CD8-positive, alpha-beta memory T cell (primary cell): ENCODE measurements around the gene COL8A1. TPM values are rescaled to one million over a fixed set of nuclear protein-coding genes. Genes with fewer than 3 reads are reported as not detected.

Experiments used
- CTCF ChIA-PET: fragments of 350-600 bp; sonication (Branson Sonifier 250); formaldehyde crosslinking; loops from one replicate; lab custom pipeline; 2021; ENCODE audit warnings: antibody characterized with exemption; lab: Charles Lee
- POLR2A ChIA-PET: fragments of 350-600 bp; sonication (Branson Sonifier 250); formaldehyde crosslinking; loops from one replicate; lab custom pipeline; 2021; ENCODE audit warnings: antibody characterized with exemption; lab: Charles Lee
- DNase-seq, 5 donors: peaks; one replicate each; pipeline versions ENCODE4 v3.0.0 to v3.0.0-alpha.2; 2020 to 2022; ENCODE audit warnings: mixed read lengths in 1 of 5
- H3K27ac ChIP-seq: one replicate; pipeline ENCODE4 v1.7.0; 2013; ENCODE audit warnings: low read depth, mild to moderate bottlenecking, low read length, moderate library complexity
- H3K27me3 ChIP-seq: 2 replicates; pipeline ENCODE4 v1.7.0; 2013; ENCODE audit warnings: low read length, mild to moderate bottlenecking; ENCODE audit not compliant: insufficient read depth, poor library complexity, severe bottlenecking
- H3K36me3 ChIP-seq: 2 replicates; pipeline ENCODE4 v1.7.0; 2013; ENCODE audit warnings: mild to moderate bottlenecking, low read length, moderate library complexity; ENCODE audit not compliant: insufficient read depth
- H3K4me1 ChIP-seq: 2 replicates; pipeline ENCODE4 v1.7.0; 2013; ENCODE audit warnings: mild to moderate bottlenecking, low read length, moderate library complexity; ENCODE audit not compliant: insufficient read depth
- H3K4me3 ChIP-seq: 2 replicates; pipeline ENCODE4 v1.7.0; 2013; ENCODE audit warnings: mild to moderate bottlenecking, low read length
- H3K9me3 ChIP-seq: 2 replicates; pipeline ENCODE4 v1.7.0; 2013; ENCODE audit warnings: mild to moderate bottlenecking, low read length
- H3K27ac Mint-ChIP-seq, 8 donors: one replicate each; pipeline ENCODE4 v1.8.0; 2020 to 2021; ENCODE audit warnings: mixed read lengths in 8 of 8, mild to moderate bottlenecking in 6 of 8, inconsistent platforms in 3 of 8, moderate library complexity in 3 of 8
- H3K27me3 Mint-ChIP-seq, 2 donors: one replicate each; pipeline ENCODE4 v1.8.0; 2020 to 2021; ENCODE audit warnings: mixed read lengths in 2 of 2, mild to moderate bottlenecking in 1 of 2, moderate library complexity in 1 of 2
- H3K36me3 Mint-ChIP-seq, 3 donors: one replicate each; pipeline ENCODE4 v1.8.0; 2020 to 2021; ENCODE audit warnings: mixed read lengths in 3 of 3, inconsistent platforms in 1 of 3, mild to moderate bottlenecking in 1 of 3
- H3K4me1 Mint-ChIP-seq, 3 donors: one replicate each; pipeline ENCODE4 v1.8.0; 2020 to 2021; ENCODE audit warnings: mixed read lengths in 3 of 3, inconsistent platforms in 1 of 3, mild to moderate bottlenecking in 1 of 3
- H3K4me3 Mint-ChIP-seq, 7 donors: one replicate each; pipeline ENCODE4 v1.8.0; 2020 to 2021; ENCODE audit warnings: mixed read lengths in 7 of 7, mild to moderate bottlenecking in 6 of 7, moderate library complexity in 4 of 7, inconsistent platforms in 2 of 7
- H3K9me3 Mint-ChIP-seq, 5 donors: one replicate each; pipeline ENCODE4 v1.8.0; 2020 to 2022; ENCODE audit warnings: mixed read lengths in 5 of 5, mild to moderate bottlenecking in 3 of 5, moderate library complexity in 2 of 5, inconsistent platforms in 1 of 5
- polyA plus RNA-seq: library from polyadenylated mRNA; unstranded; fragments of 300-500 nt; fragmentation: Illumina TruSeq; gene quantifications from one replicate; pipeline ENCODE4 v1.2.3, GENCODE V29; 2021
- total RNA-seq, 2 experiments: library from RNA; stranded (reverse); gene quantifications; one replicate each; pipeline ENCODE4 v1.2.3, GENCODE V29; 2021

COL8A1 gene
- total and polyA plus RNA-seq, 3 experiments from 2014 or later: not detected

GRCh38 chr3:99696497-99696896 lies 58.1 kb downstream of the COL8A1 start:
- Histone ChIP-seq H3K4me3 (no peak overlapping the region), H3K36me3 (no peaks in the 10 kb centered on the region), H3K27ac (no peak overlapping the region), H3K4me1 (no peaks in the 10 kb centered on the region), H3K9me3 (no peaks in the 10 kb centered on the region), H3K27me3 (no peaks in the 10 kb centered on the region)
- ChIA-PET CTCF (no interaction called here), POLR2A (no interaction called here)
- H3K4me1 Mint-ChIP-seq: no peaks in the 10 kb centered on the region
- H3K4me3 Mint-ChIP-seq: no peak overlapping the region
- H3K27ac Mint-ChIP-seq: no peak overlapping the region
- no peak for DNase-seq
- peaks cover 0 to 6% of the 10 kb centered on the region in 2 donors for H3K27me3 Mint-ChIP-seq
- H3K36me3 Mint-ChIP-seq: no peaks in the 10 kb centered on the region
- peaks cover 0 to 4% (median 0%) of the 10 kb centered on the region in 5 donors for H3K9me3 Mint-ChIP-seq

GRCh38 chr3:99697250-99697649 lies 58.9 kb downstream of the COL8A1 start:
- H3K27ac ChIP-seq: no peak overlapping the region
- H3K27me3 Mint-ChIP-seq: peaks cover 0 to 4% of the 10 kb centered on the region in 2 donors
- H3K4me1 ChIP-seq: no peaks in the 10 kb centered on the region
- H3K4me3 Mint-ChIP-seq: no peak overlapping the region
- DNase-seq: no peak
- H3K36me3 Mint-ChIP-seq: no peaks in the 10 kb centered on the region
- H3K9me3 ChIP-seq: no peaks in the 10 kb centered on the region
- H3K27ac Mint-ChIP-seq: no peak overlapping the region
- H3K9me3 Mint-ChIP-seq: peaks cover 0 to 4% (median 0%) of the 10 kb centered on the region in 5 donors
- H3K36me3 ChIP-seq: no peaks in the 10 kb centered on the region
- no peak overlapping the region for H3K4me3 ChIP-seq
- ChIA-PET CTCF (no interaction called here), POLR2A (no interaction called here)
- H3K4me1 Mint-ChIP-seq: no peaks in the 10 kb centered on the region
- no peaks in the 10 kb centered on the region for H3K27me3 ChIP-seq

GRCh38 chr3:99698932-99699331 lies 60.5 kb downstream of the COL8A1 start:
- no peaks in the 10 kb centered on the region for H3K9me3 ChIP-seq
- H3K27me3 ChIP-seq: no peaks in the 10 kb centered on the region
- H3K36me3 ChIP-seq: no peaks in the 10 kb centered on the region
- ChIA-PET CTCF (no interaction called here), POLR2A (no interaction called here)
- H3K4me1 ChIP-seq: no peaks in the 10 kb centered on the region
- DNase-seq: no peak
- Mint-ChIP-seq H3K9me3 (peaks cover 0 to 4% (median 0%) of the 10 kb centered on the region in 5 donors), H3K4me3 (no peak overlapping the region), H3K27ac (no peak overlapping the region), H3K36me3 (no peaks in the 10 kb centered on the region), H3K27me3 (peaks cover 0 to 4% of the 10 kb centered on the region in 2 donors), H3K4me1 (no peaks in the 10 kb centered on the region)
- no peak overlapping the region for H3K27ac ChIP-seq
- no peak overlapping the region for H3K4me3 ChIP-seq

- H3K27ac Mint-ChIP-seq: no peak overlapping the region
- no peaks in the 10 kb centered on the region for H3K4me1 Mint-ChIP-seq
- DNase-seq: no peak
- H3K4me3 ChIP-seq: no peak overlapping the region
- H3K27me3 ChIP-seq: no peaks in the 10 kb centered on the region
- H3K9me3 Mint-ChIP-seq: peaks cover 0 to 4% (median 0%) of the 10 kb centered on the region in 5 donors
- no peak overlapping the region for H3K27ac ChIP-seq
- CTCF ChIA-PET: no interaction called here
- POLR2A ChIA-PET: no interaction called here
- no peaks in the 10 kb centered on the region for H3K9me3 ChIP-seq
- no peaks in the 10 kb centered on the region for H3K36me3 Mint-ChIP-seq
- H3K4me1 ChIP-seq: no peaks in the 10 kb centered on the region
- H3K36me3 ChIP-seq: no peaks in the 10 kb centered on the region
- peaks cover 0 to 6% of the 10 kb centered on the region in 2 donors for H3K27me3 Mint-ChIP-seq
- H3K4me3 Mint-ChIP-seq: no peak overlapping the region
Observed at GRCh38 chr3:99699841-99700240, 61.4 kb downstream of the COL8A1 start.

GRCh38 chr3:99700631-99701268 lies 62.4 kb downstream of the COL8A1 start:
- no peaks in the 10 kb centered on the region for H3K9me3 ChIP-seq
- no peaks in the 10 kb centered on the region for H3K4me1 ChIP-seq
- H3K36me3 ChIP-seq: no peaks in the 10 kb centered on the region
- Mint-ChIP-seq H3K4me3 (no peak overlapping the region), H3K27me3 (peaks cover 0 to 6% of the 10 kb centered on the region in 2 donors), H3K4me1 (no peaks in the 10 kb centered on the region), H3K36me3 (no peaks in the 10 kb centered on the region), H3K9me3 (peaks cover 0 to 4% (median 0%) of the 10 kb centered on the region in 5 donors), H3K27ac (no peak overlapping the region)
- H3K27ac ChIP-seq: no peak overlapping the region
- ChIA-PET CTCF (no interaction called here), POLR2A (no interaction called here)
- DNase-seq: no peak
- no peak overlapping the region for H3K4me3 ChIP-seq
- H3K27me3 ChIP-seq: no peaks in the 10 kb centered on the region

- Histone ChIP-seq H3K36me3 (no peaks in the 10 kb centered on the region), H3K27ac (no peak overlapping the region), H3K4me1 (no peaks in the 10 kb centered on the region), H3K9me3 (no peaks in the 10 kb centered on the region), H3K4me3 (no peak overlapping the region), H3K27me3 (no peaks in the 10 kb centered on the region)
- H3K36me3 Mint-ChIP-seq: no peaks in the 10 kb centered on the region
- POLR2A ChIA-PET: no interaction called here
- H3K4me3 Mint-ChIP-seq: no peak overlapping the region
- DNase-seq: no peak
- H3K27ac Mint-ChIP-seq: no peak overlapping the region
- peaks cover 0 to 2% (median 0%) of the 10 kb centered on the region in 5 donors for H3K9me3 Mint-ChIP-seq
- CTCF ChIA-PET: no interaction called here
- H3K4me1 Mint-ChIP-seq: no peaks in the 10 kb centered on the region
- H3K27me3 Mint-ChIP-seq: peaks cover 0 to 6% of the 10 kb centered on the region in 2 donors
Observed at GRCh38 chr3:99702953-99703943, 64.9 kb downstream of the COL8A1 start.

- H3K36me3 ChIP-seq: no peaks in the 10 kb centered on the region
- H3K27me3 ChIP-seq: no peaks in the 10 kb centered on the region
- peaks cover 0 to 6% of the 10 kb centered on the region in 2 donors for H3K27me3 Mint-ChIP-seq
- no peaks in the 10 kb centered on the region for H3K4me1 Mint-ChIP-seq
- ChIA-PET CTCF (no interaction called here), POLR2A (no interaction called here)
- H3K27ac Mint-ChIP-seq: no peak overlapping the region
- no peak overlapping the region for H3K27ac ChIP-seq
- H3K9me3 ChIP-seq: no peaks in the 10 kb centered on the region
- H3K36me3 Mint-ChIP-seq: no peaks in the 10 kb centered on the region
- H3K4me3 ChIP-seq: no peak overlapping the region
- no peak overlapping the region for H3K4me3 Mint-ChIP-seq
- H3K9me3 Mint-ChIP-seq: peaks cover 0 to 2% (median 0%) of the 10 kb centered on the region in 5 donors
- DNase-seq: no peak
- H3K4me1 ChIP-seq: no peaks in the 10 kb centered on the region
Observed at GRCh38 chr3:99704417-99704816, 66.0 kb downstream of the COL8A1 start.

GRCh38 chr3:99706410-99706809 lies 68.0 kb downstream of the COL8A1 start:
- ChIA-PET POLR2A (no interaction called here), CTCF (no interaction called here)
- Mint-ChIP-seq H3K4me3 (no peak overlapping the region), H3K9me3 (no peaks in the 10 kb centered on the region), H3K27me3 (peaks cover 3 to 5% of the 10 kb centered on the region in 2 donors), H3K27ac (no peak overlapping the region), H3K4me1 (no peaks in the 10 kb centered on the region), H3K36me3 (no peaks in the 10 kb centered on the region)
- no peaks in the 10 kb centered on the region for H3K9me3 ChIP-seq
- no peaks in the 10 kb centered on the region for H3K36me3 ChIP-seq
- H3K4me1 ChIP-seq: no peaks in the 10 kb centered on the region
- no peaks in the 10 kb centered on the region for H3K27me3 ChIP-seq
- no peak overlapping the region for H3K27ac ChIP-seq
- H3K4me3 ChIP-seq: no peak overlapping the region
- DNase-seq: no peak
